Caco-2 (cell line): ENCODE measurements around the gene BMP7. TPM values are rescaled to one million over a fixed set of nuclear protein-coding genes. Genes with fewer than 3 reads are reported as not detected.

ENCODE experiments used
- BruUV-seq: library from RNA; stranded (reverse); fragments of 400-500 nt; replicated peaks from 2 replicates; lab custom pipeline; 2021; lab: Mats Ljungman, UMichigan
- CTCF ChIA-PET: fragments of 300-600 bp; sonication (Branson Sonifier 250); formaldehyde crosslinking; loops from one replicate; lab custom pipeline; 2022; ENCODE audit warnings: antibody characterized with exemption; lab: Charles Lee
- POLR2A ChIA-PET: fragments of 300-600 bp; sonication (Branson Sonifier 250); formaldehyde crosslinking; loops from one replicate; lab custom pipeline; 2022; ENCODE audit warnings: antibody characterized with exemption; lab: Charles Lee
- DNase-seq, 2 experiments: peaks; one replicate each; pipeline versions ENCODE4 v3.0.0 to v3.0.0-alpha.2; 2020 to 2022
- H3K27me3 ChIP-seq: replicated peaks from 2 replicates; pipeline ENCODE4 v1.6.0; 2011; ENCODE audit warnings: low read length; ENCODE audit not compliant: control insufficient read depth, insufficient read depth
- H3K36me3 ChIP-seq: 2 replicates; pipeline ENCODE4 v1.5.1; 2011; ENCODE audit warnings: low read length; ENCODE audit not compliant: control insufficient read depth, insufficient read depth
- H3K4me1 ChIP-seq: fragments of 250-450 bp; sonication (Bioruptor Pico); 2 replicates; pipeline ENCODE4 v1.5.1; 2020; ENCODE audit warnings: mild to moderate bottlenecking
- H3K4me3 ChIP-seq: 2 replicates; pipeline ENCODE4 v1.5.1; 2011; ENCODE audit warnings: low read depth, mild to moderate bottlenecking, control low read depth, low read length
- H3K9me3 ChIP-seq: fragments of 250-450 bp; sonication (Bioruptor Pico); 2 replicates; pipeline ENCODE4 v1.5.1; 2020; ENCODE audit warnings: mild to moderate bottlenecking, moderate library complexity
- H3K27ac Mint-ChIP-seq: one replicate; pipeline ENCODE4 v1.8.0; 2022; ENCODE audit warnings: mixed read lengths; ENCODE audit not compliant: unreplicated experiment
- H3K27me3 Mint-ChIP-seq: one replicate; pipeline ENCODE4 v1.8.0; 2022; ENCODE audit warnings: mixed read lengths; ENCODE audit not compliant: insufficient read depth, unreplicated experiment
- H3K36me3 Mint-ChIP-seq: one replicate; pipeline ENCODE4 v1.8.0; 2022; ENCODE audit warnings: mild to moderate bottlenecking, mixed read lengths; ENCODE audit not compliant: insufficient read depth, unreplicated experiment
- H3K4me1 Mint-ChIP-seq: one replicate; pipeline ENCODE4 v1.8.0; 2022; ENCODE audit warnings: low read depth, mixed read lengths; ENCODE audit not compliant: unreplicated experiment
- H3K4me3 Mint-ChIP-seq: one replicate; pipeline ENCODE4 v1.8.0; 2022; ENCODE audit warnings: mild to moderate bottlenecking, moderate library complexity, mixed read lengths; ENCODE audit not compliant: unreplicated experiment
- H3K9me3 Mint-ChIP-seq: one replicate; pipeline ENCODE4 v1.8.0; 2022; ENCODE audit warnings: mixed read lengths; ENCODE audit not compliant: unreplicated experiment
- CTCF ChIP-seq, 2 experiments: fragments of 200-600 bp in 1 of 2; IDR thresholded peaks; 1 replicate in 1 of 2; 2 replicates in 1 of 2; pipeline versions ENCODE4 v1.5.1 to v1.8.0; 2011 to 2022; ENCODE audit warnings: antibody characterized with exemption in 1 of 2, control low read depth in 1 of 2, inconsistent platforms in 1 of 2, low read depth in 1 of 2, low read length in 1 of 2, mild to moderate bottlenecking in 1 of 2, moderate library complexity in 1 of 2; ENCODE audit not compliant: insufficient read depth in 1 of 2, severe bottlenecking in 1 of 2, unreplicated experiment in 1 of 2
- intact Hi-C: fragments of 100-400 bp; cut with micrococcal nuclease; formaldehyde crosslinking; loops from one replicate; pipeline ENCODE4 v1.10.0; 2022; ENCODE audit not compliant: unreplicated experiment
- total RNA-seq: library from RNA; stranded (reverse); gene quantifications from 2 replicates; pipeline ENCODE4 v1.2.3, GENCODE V29; 2022

The BMP7 gene
- total RNA-seq, 1 experiment from 2014 or later: 317 TPM

GRCh38 chr20:57257701-57258453 is 8.6 kb downstream of the BMP7 start:
- Mint-ChIP-seq H3K27me3 (no peaks in the 10 kb centered on the region), H3K9me3 (no peaks in the 10 kb centered on the region), H3K4me1 (peaks cover 68% of the 10 kb centered on the region), H3K36me3 (peaks cover 94% of the 10 kb centered on the region), H3K4me3 (no peak overlapping the region), H3K27ac (no peak overlapping the region)
- Histone ChIP-seq H3K27me3 (no peaks in the 10 kb centered on the region), H3K36me3 (no peaks in the 10 kb centered on the region), H3K9me3 (no peaks in the 10 kb centered on the region), H3K4me3 (no peak overlapping the region), H3K4me1 (peaks cover 31% of the 10 kb centered on the region)
- BruUV-seq: no TSS peak
- no peak for DNase-seq
- no peak for TF ChIP-seq CTCF (IDR thresholded peaks at IDR 0.05; ENCODE audit: insufficient read depth in 1 of 2, low read depth in 1 of 2, low read length in 1 of 2, severe bottlenecking in 1 of 2, unreplicated experiment in 1 of 2)
- POLR2A ChIA-PET: interaction anchor here (1.2 kb wide), 1 partner anchor 10 kb away, joined by 4 read pairs; no protein-coding TSS in a partner anchor
- intact Hi-C loops: loop anchor here (1.0 kb wide), 1 partner anchor 11 kb away; no protein-coding TSS in a partner anchor
- CTCF ChIA-PET: interaction anchor here (0.7 to 2.6 kb wide), 7 partner anchors 8 to 222 kb away, joined by 3 to 12 read pairs (median 5); no protein-coding TSS in a partner anchor

- no peak overlapping the region for H3K4me3 Mint-ChIP-seq
- H3K27me3 Mint-ChIP-seq: no peaks in the 10 kb centered on the region
- BruUV-seq: no TSS peak
- Histone ChIP-seq H3K4me3 (no peak overlapping the region), H3K9me3 (no peaks in the 10 kb centered on the region), H3K4me1 (peaks cover 26% of the 10 kb centered on the region), H3K27me3 (no peaks in the 10 kb centered on the region), H3K36me3 (no peaks in the 10 kb centered on the region)
- CTCF ChIA-PET: interaction anchor here (0.6 to 2.6 kb wide), 4 partner anchors 9 to 79 kb away, joined by 3 to 12 read pairs (median 4); no protein-coding TSS in a partner anchor
- DNase-seq: no peak
- POLR2A ChIA-PET: interaction anchor here (0.5 kb wide), 1 partner anchor 50 kb away, joined by 3 read pairs; no protein-coding TSS in a partner anchor
- no peaks in the 10 kb centered on the region for H3K9me3 Mint-ChIP-seq
- no peak overlapping the region for H3K27ac Mint-ChIP-seq
- no peak for TF ChIP-seq CTCF (IDR thresholded peaks at IDR 0.05; ENCODE audit: insufficient read depth in 1 of 2, low read depth in 1 of 2, low read length in 1 of 2, severe bottlenecking in 1 of 2, unreplicated experiment in 1 of 2)
- H3K36me3 Mint-ChIP-seq: peaks cover 96% of the 10 kb centered on the region
- intact Hi-C loops: no loop called here
- peaks cover 66% of the 10 kb centered on the region for H3K4me1 Mint-ChIP-seq
Observed at GRCh38 chr20:57256908-57257307, 9.5 kb downstream of the BMP7 start.

- ChIA-PET CTCF (interaction anchor here (0.7 kb wide), 2 partner anchors 116 to 1630 kb away, joined by 3 to 5 read pairs; no protein-coding TSS in a partner anchor), POLR2A (interaction anchor here (0.5 kb wide), 1 partner anchor 1013 kb away, joined by 3 read pairs; no protein-coding TSS in a partner anchor)
- H3K9me3 Mint-ChIP-seq: no peaks in the 10 kb centered on the region
- intact Hi-C loops: no loop called here
- no peaks in the 10 kb centered on the region for H3K27me3 Mint-ChIP-seq
- Histone ChIP-seq H3K36me3 (no peaks in the 10 kb centered on the region), H3K4me3 (no peak overlapping the region), H3K27me3 (no peaks in the 10 kb centered on the region), H3K9me3 (no peaks in the 10 kb centered on the region), H3K4me1 (peaks cover 20% of the 10 kb centered on the region)
- TF ChIP-seq CTCF (IDR thresholded peaks at IDR 0.05; ENCODE audit: insufficient read depth in 1 of 2, low read depth in 1 of 2, low read length in 1 of 2, severe bottlenecking in 1 of 2, unreplicated experiment in 1 of 2): no peak
- DNase-seq: no peak
- BruUV-seq: no TSS peak
- H3K4me3 Mint-ChIP-seq: no peak overlapping the region
- H3K36me3 Mint-ChIP-seq: peaks cover 97% of the 10 kb centered on the region
- no peak overlapping the region for H3K27ac Mint-ChIP-seq
- H3K4me1 Mint-ChIP-seq: peaks cover 64% of the 10 kb centered on the region
Observed at GRCh38 chr20:57256205-57256604, 10.2 kb downstream of the BMP7 start.
